SJCRH30 (cell line): ENCODE data around the gene ARHGAP21. TPM values are rescaled to one million over a fixed set of nuclear protein-coding genes. Genes with fewer than 3 reads are reported as not detected.

Experiments
- DNase-seq, 2 experiments: peaks; one replicate each; pipeline ENCODE4 v3.0.0-alpha.2; 2015 to 2020
- H3K27ac ChIP-seq: fragments of 250-450 bp; sonication (Bioruptor Pico); 2 replicates; pipeline ENCODE4 v1.5.1; 2020; ENCODE audit warnings: mild to moderate bottlenecking, moderate library complexity
- H3K27me3 ChIP-seq: fragments of 250-450 bp; sonication (Bioruptor Pico); 2 replicates; pipeline ENCODE4 v1.5.1; 2020; ENCODE audit warnings: mild to moderate bottlenecking, moderate library complexity
- H3K36me3 ChIP-seq: fragments of 250-450 bp; sonication (Bioruptor Pico); 2 replicates; pipeline ENCODE4 v1.5.1; 2020; ENCODE audit warnings: mild to moderate bottlenecking, moderate library complexity
- H3K4me1 ChIP-seq: fragments of 250-450 bp; sonication (Bioruptor Pico); 2 replicates; pipeline ENCODE4 v1.5.1; 2020; ENCODE audit warnings: mild to moderate bottlenecking, moderate library complexity
- H3K4me3 ChIP-seq: fragments of 250-450 bp; sonication (Bioruptor Pico); 2 replicates; pipeline ENCODE4 v1.5.1; 2020; ENCODE audit warnings: mild to moderate bottlenecking, moderate library complexity
- H3K9me3 ChIP-seq: fragments of 250-450 bp; sonication (Bioruptor Pico); replicated peaks from 2 replicates; pipeline ENCODE4 v1.5.1; 2020; ENCODE audit warnings: mild to moderate bottlenecking, moderate library complexity
- total RNA-seq: library from RNA; depleted of rRNA; stranded (reverse); fragments of >200 nt; shearing (Covaris generic); gene quantifications from 2 replicates; pipeline ENCODE4 v1.2.3, GENCODE V29; 2014

ARHGAP21 gene
- total RNA-seq, 1 experiment from 2014 or later: 48.7 TPM

- no peak overlapping the region for H3K4me3 ChIP-seq
- H3K4me1 ChIP-seq: no peaks in the 10 kb centered on the region
- no peak overlapping the region for H3K27ac ChIP-seq
- no peaks in the 10 kb centered on the region for H3K27me3 ChIP-seq
- no peaks in the 10 kb centered on the region for H3K36me3 ChIP-seq
- no peaks in the 10 kb centered on the region for H3K9me3 ChIP-seq
- no peak for DNase-seq
Measured at GRCh38 chr10:24570658-24571426, 152.8 kb downstream of the ARHGAP21 start.

- Histone ChIP-seq H3K4me3 (no peak overlapping the region), H3K4me1 (no peaks in the 10 kb centered on the region)
Measured at GRCh38 chr10:24569828-24570657, 153.6 kb downstream of the ARHGAP21 start.

GRCh38 chr10:24569330-24569796 lies 154.3 kb downstream of the ARHGAP21 start:
- H3K36me3 ChIP-seq: no peaks in the 10 kb centered on the region
- no peak overlapping the region for H3K4me3 ChIP-seq
- H3K27ac ChIP-seq: no peak overlapping the region
- DNase-seq: no peak
- H3K4me1 ChIP-seq: no peaks in the 10 kb centered on the region
- H3K9me3 ChIP-seq: no peaks in the 10 kb centered on the region
- no peaks in the 10 kb centered on the region for H3K27me3 ChIP-seq

More at GRCh38 chr10:24569828-24570657, 153.6 kb downstream of the ARHGAP21 start:
- H3K27ac ChIP-seq: no peak overlapping the region
- no peak for DNase-seq
- H3K27me3 ChIP-seq: no peaks in the 10 kb centered on the region
- H3K9me3 ChIP-seq: no peaks in the 10 kb centered on the region
- H3K36me3 ChIP-seq: no peaks in the 10 kb centered on the region

- DNase-seq: no peak
- Histone ChIP-seq H3K27me3 (no peaks in the 10 kb centered on the region), H3K9me3 (no peaks in the 10 kb centered on the region), H3K4me3 (no peak overlapping the region), H3K27ac (no peak overlapping the region), H3K36me3 (no peaks in the 10 kb centered on the region), H3K4me1 (no peaks in the 10 kb centered on the region)
Measured at GRCh38 chr10:24568042-24568441, 155.6 kb downstream of the ARHGAP21 start.

GRCh38 chr10:24561453-24561852 lies 162.2 kb downstream of the ARHGAP21 start:
- no peak for DNase-seq
- Histone ChIP-seq H3K4me1 (no peaks in the 10 kb centered on the region), H3K9me3 (no peaks in the 10 kb centered on the region), H3K4me3 (no peak overlapping the region), H3K27me3 (no peaks in the 10 kb centered on the region), H3K36me3 (no peaks in the 10 kb centered on the region), H3K27ac (no peak overlapping the region)

GRCh38 chr10:24556750-24557742 lies 166.6 kb downstream of the ARHGAP21 start:
- H3K4me3 ChIP-seq: no peak overlapping the region
- no peaks in the 10 kb centered on the region for H3K36me3 ChIP-seq
- peak; percentile 66 to 87 for DNase-seq
- no peak overlapping the region for H3K27ac ChIP-seq
- no peaks in the 10 kb centered on the region for H3K27me3 ChIP-seq
- no peaks in the 10 kb centered on the region for H3K9me3 ChIP-seq
- no peaks in the 10 kb centered on the region; the same call in 1 of the 2 replicates for H3K4me1 ChIP-seq

- no peaks in the 10 kb centered on the region for H3K36me3 ChIP-seq
- no peaks in the 10 kb centered on the region; the same call in 1 of the 2 replicates for H3K4me1 ChIP-seq
- no peak overlapping the region for H3K27ac ChIP-seq
- no peaks in the 10 kb centered on the region for H3K9me3 ChIP-seq
- no peaks in the 10 kb centered on the region for H3K27me3 ChIP-seq
- no peak for DNase-seq
- H3K4me3 ChIP-seq: no peak overlapping the region
Measured at GRCh38 chr10:24556126-24556749, 167.4 kb downstream of the ARHGAP21 start.

- H3K36me3 ChIP-seq: no peaks in the 10 kb centered on the region
- no peaks in the 10 kb centered on the region for H3K27me3 ChIP-seq
- H3K4me3 ChIP-seq: no peak overlapping the region
- H3K9me3 ChIP-seq: no peaks in the 10 kb centered on the region
- H3K4me1 ChIP-seq: no peaks in the 10 kb centered on the region; the same call in 1 of the 2 replicates
- H3K27ac ChIP-seq: no peak overlapping the region
- no peak for DNase-seq
Measured at GRCh38 chr10:24554036-24554435, 169.7 kb downstream of the ARHGAP21 start.

GRCh38 chr10:24553051-24553612 lies 170.6 kb downstream of the ARHGAP21 start:
- Histone ChIP-seq H3K27ac (no peak overlapping the region), H3K4me1 (no peaks in the 10 kb centered on the region; the same call in 1 of the 2 replicates), H3K36me3 (no peaks in the 10 kb centered on the region), H3K27me3 (no peaks in the 10 kb centered on the region), H3K9me3 (no peaks in the 10 kb centered on the region), H3K4me3 (no peak overlapping the region)
- peak in 1 of 2 experiments; percentile 23 for DNase-seq

GRCh38 chr10:24552346-24553016 lies 171.2 kb downstream of the ARHGAP21 start:
- H3K4me3 ChIP-seq: no peak overlapping the region
- DNase-seq: peak; percentile 36 to 39
- H3K4me1 ChIP-seq: no peaks in the 10 kb centered on the region; the same call in 1 of the 2 replicates
- H3K27ac ChIP-seq: no peak overlapping the region
- no peaks in the 10 kb centered on the region for H3K27me3 ChIP-seq
- no peaks in the 10 kb centered on the region for H3K9me3 ChIP-seq
- H3K36me3 ChIP-seq: peaks cover 2% of the 10 kb centered on the region; the same call in 1 of the 2 replicates

GRCh38 chr10:24551161-24551560 lies 172.5 kb downstream of the ARHGAP21 start:
- no peaks in the 10 kb centered on the region for H3K27me3 ChIP-seq
- H3K36me3 ChIP-seq: peaks cover 10% of the 10 kb centered on the region
- no peak overlapping the region for H3K27ac ChIP-seq
- no peak for DNase-seq
- H3K4me1 ChIP-seq: no peaks in the 10 kb centered on the region; the same call in 1 of the 2 replicates
- no peak overlapping the region for H3K4me3 ChIP-seq
- no peaks in the 10 kb centered on the region for H3K9me3 ChIP-seq

- DNase-seq: no peak
- H3K27me3 ChIP-seq: no peaks in the 10 kb centered on the region
- H3K9me3 ChIP-seq: no peaks in the 10 kb centered on the region
- H3K36me3 ChIP-seq: peaks cover 13% of the 10 kb centered on the region
- H3K4me3 ChIP-seq: no peak overlapping the region
- no peaks in the 10 kb centered on the region; the same call in 1 of the 2 replicates for H3K4me1 ChIP-seq
- no peak overlapping the region for H3K27ac ChIP-seq
Measured at GRCh38 chr10:24550680-24551079, 173.0 kb downstream of the ARHGAP21 start.

- Histone ChIP-seq H3K9me3 (no peaks in the 10 kb centered on the region), H3K27me3 (no peaks in the 10 kb centered on the region), H3K4me3 (no peak overlapping the region), H3K36me3 (peaks cover 45% of the 10 kb centered on the region), H3K4me1 (no peaks in the 10 kb centered on the region), H3K27ac (no peak overlapping the region)
- no peak for DNase-seq
Measured at GRCh38 chr10:24545585-24545984, 178.1 kb downstream of the ARHGAP21 start.
